GM18951 (cell line): ENCODE measurements around the gene CALCOCO1.
"Not testable (repeated sequence)": the region's sequence is repeated elsewhere in the genome, so short reads cannot be mapped to it uniquely, and the experiment has no call there.

Experiments used
- POLR2A ChIP-seq: IDR thresholded peaks from 4 replicates; pipeline ENCODE4 v1.6.1; 2011; ENCODE audit warnings: mild to moderate bottlenecking; ENCODE audit not compliant: insufficient read length, insufficient read depth; ENCODE audit errors: extremely low read depth
- in situ Hi-C: fragments of 300-500 bp; cut with MboI; formaldehyde crosslinking; loops from one replicate; pipeline ENCODE4 v1.12.0; 2022; ENCODE audit warnings: low sequenced_read_pairs, mixed read lengths, inconsistent platforms; ENCODE audit not compliant: unreplicated experiment

CALCOCO1 gene

DNA sequence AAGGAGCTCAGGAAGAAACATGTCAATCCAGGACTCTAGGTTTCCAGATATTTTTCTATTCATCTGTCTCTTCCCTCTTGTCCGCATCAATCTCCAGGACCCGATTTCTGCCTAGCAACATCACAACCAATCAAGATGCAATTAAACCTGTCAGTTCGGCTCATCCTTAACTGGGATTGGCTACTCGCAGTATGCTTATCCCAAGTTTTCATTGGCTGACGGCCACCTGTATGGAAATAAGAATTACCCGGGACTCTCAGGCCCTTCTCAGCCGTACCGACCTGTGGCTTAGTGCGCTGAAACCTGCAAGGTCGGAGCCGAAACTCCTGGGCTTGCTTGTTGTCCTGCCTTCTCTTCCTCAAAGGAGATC lies 31.0 kb downstream of the CALCOCO1 start:
- TF ChIP-seq POLR2A, result no peak
- in situ Hi-C loops, result no loop called here

DNA sequence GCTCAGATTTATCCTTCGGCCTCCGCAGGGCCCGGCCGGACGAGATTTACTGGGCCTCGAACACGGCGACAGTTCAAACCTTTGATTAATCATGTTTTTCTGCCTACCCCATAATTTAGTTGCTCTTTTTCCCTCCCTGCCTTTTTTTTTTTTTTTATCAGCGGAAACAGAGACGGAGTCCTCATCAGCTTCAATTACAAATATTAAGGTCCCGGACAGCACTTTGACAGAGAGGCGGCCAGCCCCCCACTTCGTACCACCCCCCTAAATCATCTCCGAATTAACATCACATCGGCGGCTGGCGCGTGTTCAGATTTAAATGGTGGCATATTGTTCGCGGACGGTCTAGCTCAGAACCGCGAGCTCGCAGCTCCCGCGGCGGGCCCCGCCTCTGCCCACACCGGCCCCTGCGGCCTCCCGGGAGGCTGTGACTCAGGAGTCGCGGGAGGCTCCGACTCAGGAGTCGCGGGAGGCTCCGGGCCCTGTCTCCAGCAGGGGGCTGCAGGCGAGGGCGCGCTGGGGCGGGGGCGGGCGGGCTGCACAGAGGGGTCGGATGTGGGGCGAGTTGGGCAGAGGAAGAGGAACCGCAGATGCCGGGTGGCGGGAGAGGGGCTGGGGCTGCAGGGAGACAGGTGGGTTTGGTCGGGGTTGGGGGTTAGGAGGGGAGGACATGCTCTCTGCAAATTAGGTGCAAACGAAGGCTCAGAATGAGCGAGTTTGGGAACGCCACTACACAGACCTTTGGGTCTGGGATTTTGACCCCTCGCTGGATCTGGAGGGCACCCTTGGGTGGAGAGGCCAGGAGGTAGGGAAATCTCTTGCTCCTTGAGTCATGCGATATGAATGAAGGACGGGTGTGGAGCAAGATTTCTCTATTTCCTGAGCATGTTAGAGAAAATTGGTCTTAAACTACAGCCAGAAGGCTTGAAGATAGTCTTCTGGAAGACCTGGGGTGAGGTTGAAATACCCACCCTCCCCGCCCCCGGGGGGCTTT lies 31.8 kb downstream of the CALCOCO1 start:
- no peak for TF ChIP-seq POLR2A
- in situ Hi-C loops, result no loop called here

DNA sequence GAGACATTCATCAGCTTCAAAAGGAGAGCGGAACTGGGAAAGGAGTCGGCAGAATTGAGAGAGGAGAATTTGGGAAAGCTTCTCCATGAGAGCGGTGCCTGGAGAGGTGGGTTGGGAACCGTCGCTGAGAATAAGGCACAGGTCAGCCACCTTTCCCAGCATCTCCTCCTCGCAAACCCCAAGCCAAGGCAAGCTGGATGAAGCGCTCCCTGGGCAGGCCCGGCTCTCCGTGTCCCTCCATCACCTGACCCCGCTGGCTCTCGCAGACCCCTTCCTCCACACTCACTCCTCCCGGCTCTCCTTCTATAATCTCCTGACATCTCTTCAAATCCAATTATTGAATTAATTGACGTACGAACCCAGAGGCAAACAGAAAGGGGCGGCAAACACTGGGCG lies 32.5 kb downstream of the CALCOCO1 start:
- TF ChIP-seq POLR2A, result no peak
- in situ Hi-C loops, result no loop called here

DNA sequence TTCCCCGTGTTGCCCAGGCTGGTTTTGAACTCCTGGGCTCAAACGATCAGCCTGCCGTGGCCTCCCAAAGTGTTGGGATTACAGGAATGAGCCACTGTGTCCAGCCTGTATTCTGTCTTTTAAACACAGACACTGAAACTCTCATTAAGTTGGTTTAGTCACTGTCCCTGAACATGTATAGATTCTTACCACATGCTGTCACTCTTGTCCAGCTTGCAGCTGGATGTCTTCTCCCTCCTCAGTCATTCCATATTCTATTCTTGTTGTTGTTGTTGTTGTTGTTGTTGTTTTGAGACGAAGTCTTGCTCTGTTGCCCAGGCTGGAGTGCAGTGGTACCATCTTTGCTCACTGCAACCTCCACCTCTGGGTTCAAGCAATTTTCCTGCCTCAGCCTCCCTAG lies 39.1 kb downstream of the CALCOCO1 start:
- no peak for TF ChIP-seq POLR2A
- in situ Hi-C loops, result no loop called here

DNA sequence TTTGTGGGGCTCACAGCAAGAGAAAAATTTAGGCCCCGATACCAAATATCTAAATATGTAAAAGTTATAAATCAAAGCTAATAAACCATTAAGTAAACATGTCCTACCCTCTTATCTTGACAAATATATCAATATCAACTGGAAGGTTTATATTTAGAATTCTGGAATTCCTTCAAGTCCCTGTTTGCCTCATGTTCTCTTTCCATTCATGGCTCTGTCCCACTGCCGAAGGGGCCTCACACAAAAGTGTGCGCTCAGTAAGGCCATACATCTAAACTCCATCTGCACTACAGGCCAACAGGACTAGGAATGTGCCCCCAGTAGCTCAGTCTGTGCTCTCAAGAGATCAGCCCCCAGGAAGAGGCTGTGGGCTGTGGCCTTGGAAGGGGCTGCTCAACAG lies 40.8 kb downstream of the CALCOCO1 start:
- TF ChIP-seq POLR2A, result no peak
- in situ Hi-C loops, result no loop called here

DNA sequence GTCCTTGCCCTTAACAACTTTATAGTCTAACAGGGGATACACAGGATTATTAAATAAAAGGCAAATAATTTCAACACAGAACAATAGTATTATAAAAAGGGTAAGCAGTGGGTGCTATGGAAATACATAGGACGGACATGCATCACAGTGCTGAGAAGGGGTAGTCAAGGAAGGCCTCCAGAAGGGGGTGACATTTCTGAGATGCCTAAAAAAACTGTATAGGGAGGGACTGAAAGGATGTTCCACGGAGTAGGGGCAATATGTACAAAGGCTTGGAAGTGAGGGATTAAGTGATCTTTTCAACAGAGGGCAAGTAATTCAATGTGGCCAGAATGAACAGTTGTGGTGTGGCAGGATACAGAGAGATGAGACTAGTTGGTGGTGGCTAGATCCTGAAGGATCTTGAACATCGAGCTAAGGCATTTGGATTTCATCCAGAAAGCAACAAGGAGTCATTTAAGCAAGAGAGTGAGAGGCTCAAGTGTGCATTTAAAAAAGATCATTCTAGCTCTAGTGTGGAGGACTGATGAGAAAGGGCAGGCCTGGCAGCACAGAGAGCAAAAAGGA lies 42.5 kb downstream of the CALCOCO1 start:
- TF ChIP-seq POLR2A, result no peak
- in situ Hi-C loops, result no loop called here

DNA sequence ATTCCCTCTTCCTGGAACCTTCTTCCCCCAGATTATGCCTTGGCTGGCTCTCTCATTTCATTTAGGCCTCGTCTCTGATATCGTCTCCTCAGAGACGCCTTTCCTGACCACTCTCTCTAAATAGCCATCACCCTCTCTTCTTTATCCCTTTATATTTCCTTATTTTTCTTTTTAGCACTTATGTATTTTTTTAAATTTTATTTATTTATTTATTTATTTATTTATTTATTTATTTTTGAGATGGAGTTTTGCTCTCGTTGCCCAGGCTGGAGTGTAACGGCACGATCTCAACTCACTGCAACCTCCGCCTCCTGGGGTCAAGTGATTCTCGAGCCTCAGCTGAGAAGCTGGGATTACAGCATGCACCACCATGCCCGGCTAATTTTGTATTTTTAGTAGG lies 43.3 kb downstream of the CALCOCO1 start:
- in situ Hi-C loops, result no loop called here
- TF ChIP-seq POLR2A, result no peak

DNA sequence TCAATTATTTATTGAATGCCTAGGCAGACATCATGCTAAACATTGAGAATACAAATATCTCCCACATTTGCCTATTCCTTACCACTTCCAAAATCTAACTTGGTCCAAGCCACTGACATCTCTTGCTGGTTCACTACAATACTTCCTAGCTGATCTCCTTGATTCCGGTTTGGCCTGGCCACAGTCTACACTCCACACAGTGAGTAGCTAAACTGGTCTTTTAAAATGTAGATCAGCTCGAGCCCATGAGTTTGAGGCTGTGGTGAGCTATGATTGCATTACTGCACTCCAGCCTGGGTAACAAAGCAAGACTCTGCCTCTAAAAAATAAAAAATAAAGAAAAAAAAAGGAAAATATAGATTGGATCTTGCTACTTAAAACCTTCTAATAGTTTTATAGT lies 43.8 kb downstream of the CALCOCO1 start:
- in situ Hi-C loops, result no loop called here
- TF ChIP-seq POLR2A, result no peak

DNA sequence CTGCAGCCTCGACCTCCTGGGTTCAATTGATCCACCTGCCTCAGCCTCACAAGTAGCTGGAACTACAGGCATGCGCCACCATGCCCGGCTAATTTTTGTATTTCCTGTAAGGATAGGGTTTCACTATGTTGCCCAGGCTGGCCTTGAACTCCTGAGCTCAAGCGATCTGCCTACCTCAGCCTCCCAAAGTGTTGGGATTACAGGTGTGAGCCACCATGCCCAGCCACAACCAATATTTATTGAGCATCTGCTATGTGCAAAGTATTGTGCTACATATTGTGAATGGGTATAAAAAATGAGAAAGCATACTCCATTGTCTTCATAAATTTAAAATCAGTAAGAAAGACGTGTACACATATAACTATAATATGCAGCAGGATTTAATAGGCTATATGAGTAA lies 47.2 kb downstream of the CALCOCO1 start:
- in situ Hi-C loops, result not testable (repeated sequence)

DNA sequence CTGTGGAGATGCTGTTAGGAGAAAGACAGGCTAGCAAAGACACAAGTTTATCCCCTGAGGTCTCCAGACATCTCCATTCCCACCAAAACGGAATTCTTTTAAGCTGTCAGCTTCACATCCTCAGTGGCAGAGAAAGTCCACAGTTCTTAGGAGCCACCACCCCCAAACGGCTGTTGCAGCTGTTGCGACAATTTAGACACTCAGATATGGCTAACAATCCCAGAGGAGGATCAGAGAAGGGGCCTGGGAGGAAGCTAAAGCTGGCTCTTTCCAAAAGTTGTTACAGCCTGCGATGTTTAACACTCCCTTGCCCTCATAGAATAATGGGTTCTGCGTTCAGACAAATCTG lies 49.5 kb downstream of the CALCOCO1 start:
- in situ Hi-C loops, result loop anchor here (5.0 kb wide), 1 partner anchor 130 kb away; no protein-coding TSS in a partner anchor

DNA sequence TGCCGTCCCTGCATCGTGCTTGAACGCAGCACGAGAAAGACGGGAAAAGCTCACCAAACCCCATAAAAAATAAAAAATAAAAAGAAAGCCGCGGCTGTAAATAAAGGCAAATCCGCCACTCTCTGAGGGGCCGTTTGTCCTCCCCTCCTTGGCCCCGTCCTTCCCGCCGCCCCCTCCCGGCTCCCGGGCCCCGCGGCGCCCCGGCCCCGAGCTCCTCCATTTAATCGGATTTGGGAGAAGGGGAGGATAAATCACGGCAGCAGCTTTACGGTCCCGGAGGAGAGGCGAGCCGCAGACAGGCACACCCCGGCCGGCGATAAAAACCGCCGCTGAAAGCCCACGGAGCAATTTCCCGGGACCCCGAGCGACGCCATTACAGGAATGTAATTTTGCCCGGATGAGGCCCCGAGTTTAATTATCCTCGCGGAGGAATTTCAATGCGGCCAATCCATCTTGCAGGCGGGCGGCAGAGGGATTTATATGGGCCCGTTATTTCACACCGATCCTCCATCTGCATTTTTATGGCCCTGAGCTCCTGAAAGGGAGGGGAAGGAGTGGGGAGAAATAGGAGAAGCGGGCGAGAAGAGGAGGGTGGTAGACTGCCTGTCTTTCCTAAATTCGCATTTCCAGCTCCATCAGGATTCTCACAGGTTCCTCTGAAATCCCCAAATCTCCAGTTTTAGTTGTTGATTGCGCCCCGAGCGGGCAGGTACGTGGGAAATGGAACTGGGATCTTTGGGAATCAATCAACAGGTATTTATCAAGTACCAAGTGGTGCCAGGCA lies 50.0 kb downstream of the CALCOCO1 start:
- TF ChIP-seq POLR2A, result no peak
- in situ Hi-C loops, result loop anchor here (5.0 kb wide), 1 partner anchor 130 kb away; no protein-coding TSS in a partner anchor

More for the DNA sequence above, 49.5 kb downstream of the CALCOCO1 start:
- no peak for TF ChIP-seq POLR2A

DNA sequence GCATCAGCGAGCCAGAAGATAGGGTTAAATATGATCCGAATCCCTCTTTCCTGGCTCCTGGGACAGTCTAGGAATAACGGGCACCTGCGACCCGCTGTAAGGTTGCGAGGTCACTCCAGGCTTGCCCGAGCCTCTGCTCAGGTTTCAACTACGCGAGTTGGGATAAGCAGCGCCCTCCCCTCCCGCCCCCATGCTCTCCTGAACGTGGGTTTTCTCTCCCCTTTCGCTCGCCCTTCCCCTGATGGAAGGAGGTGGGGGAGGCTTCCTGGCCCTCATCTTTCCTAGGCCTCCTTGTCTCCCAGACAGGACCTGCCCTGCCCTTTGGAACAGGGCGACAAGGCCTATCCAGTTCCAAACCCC lies 50.6 kb downstream of the CALCOCO1 start:
- TF ChIP-seq POLR2A, result no peak
- in situ Hi-C loops, result loop anchor here (5.0 kb wide), 1 partner anchor 129 kb away; no protein-coding TSS in a partner anchor
